ENCODE data around the gene PPP1CA.
A peak's percentile ranks its signal among the peaks of the same experiment; 100 is the strongest.
"Not testable (repeated sequence)": the region's sequence is repeated elsewhere in the genome, so short reads cannot be mapped to it uniquely, and the experiment has no call there.

Gene PPP1CA

GRCh38 chr11:67402192-67402839 is 658 bp upstream of the PPP1CA start:
- not testable (repeated sequence) for DNase-seq (ENCODE audit: low read depth)

GRCh38 chr11:67400942-67401494 is 640 bp downstream of the PPP1CA start:
- DNase-seq (ENCODE audit: low read depth) = no peak

DNA sequence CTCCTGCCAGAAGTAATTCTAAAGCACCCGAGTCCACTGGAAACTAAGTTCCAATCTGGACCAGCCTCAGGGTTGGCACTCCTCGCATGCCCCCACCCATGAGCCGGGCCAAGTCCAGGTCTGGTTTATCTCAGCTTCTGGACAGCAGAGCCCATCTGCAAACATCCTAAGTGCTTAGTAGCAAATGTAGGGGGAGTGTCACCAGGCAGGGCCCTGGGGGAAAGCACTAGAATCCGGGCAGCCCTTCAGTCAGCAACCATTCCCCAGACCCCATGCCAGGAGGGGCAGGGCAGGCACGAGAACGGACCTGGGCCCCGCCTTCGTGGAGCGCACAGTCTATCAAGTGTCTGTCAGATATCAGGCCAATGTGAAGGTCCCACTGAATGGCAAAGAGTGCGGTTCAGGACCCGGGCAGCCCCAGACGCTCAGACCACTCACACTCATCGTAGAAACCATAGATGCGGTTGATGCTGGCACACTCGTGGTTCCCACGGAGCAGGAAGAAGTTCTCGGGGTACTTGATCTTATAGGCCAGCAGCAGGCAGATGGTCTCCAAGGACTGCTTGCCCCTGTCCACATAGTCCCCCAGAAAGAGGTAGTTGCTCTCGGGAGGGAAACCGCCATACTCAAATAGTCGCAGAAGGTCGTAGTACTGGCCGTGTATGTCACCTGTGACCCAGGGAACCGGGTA is 1.3 kb downstream of the PPP1CA start:
- DNase-seq (ENCODE audit: low read depth) = no peak

DNA sequence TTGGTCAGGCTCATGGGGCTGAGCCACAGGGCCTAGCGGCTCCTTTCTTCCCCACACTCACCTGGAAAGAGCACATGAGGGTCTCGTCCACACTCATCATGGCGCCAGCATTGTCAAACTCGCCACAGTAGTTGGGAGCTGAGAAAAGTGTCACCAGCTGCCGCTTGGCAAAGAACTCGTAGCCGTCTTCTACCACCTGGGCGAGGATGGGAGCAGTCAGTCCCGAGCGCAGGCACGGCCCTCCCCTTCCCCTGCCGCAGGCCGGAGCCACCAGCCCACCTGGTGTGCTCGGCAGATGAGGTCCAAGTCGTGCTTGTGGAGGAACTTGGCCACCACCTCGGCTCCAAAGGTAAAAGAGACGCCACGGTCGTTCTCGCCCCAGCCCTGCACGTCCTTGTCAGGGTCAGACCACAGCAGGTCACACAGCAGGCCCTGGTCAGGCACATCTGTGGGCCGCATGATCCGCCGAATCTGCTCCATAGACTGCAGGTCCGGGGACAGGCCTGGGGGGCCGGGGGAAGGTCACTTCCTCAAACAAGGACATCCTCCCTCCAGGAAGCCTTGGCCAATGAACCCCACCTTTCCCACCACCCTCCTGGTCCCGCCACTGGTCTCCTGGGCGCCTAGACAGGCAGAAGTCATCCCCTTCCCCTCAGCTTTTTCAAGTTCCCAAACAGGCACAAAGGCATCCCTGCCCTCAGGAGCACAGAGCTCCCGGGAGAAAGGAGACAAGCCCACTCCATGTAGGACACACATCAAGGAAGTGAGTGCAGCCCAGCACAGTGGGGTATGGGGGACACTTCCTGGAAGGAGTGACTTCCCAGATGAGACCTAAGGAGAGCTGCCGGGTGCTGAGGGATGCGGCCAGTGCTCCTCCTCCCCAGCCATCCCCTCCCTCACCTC is 2.7 kb downstream of the PPP1CA start:
- no peak for DNase-seq (ENCODE audit: low read depth)

GRCh38 chr11:67397986-67398660 is 3.5 kb downstream of the PPP1CA start:
- DNase-seq (ENCODE audit: low read depth) = no peak

GRCh38 chr11:67397536-67397935 is 4.1 kb downstream of the PPP1CA start:
- no peak for DNase-seq (ENCODE audit: low read depth)

DNA sequence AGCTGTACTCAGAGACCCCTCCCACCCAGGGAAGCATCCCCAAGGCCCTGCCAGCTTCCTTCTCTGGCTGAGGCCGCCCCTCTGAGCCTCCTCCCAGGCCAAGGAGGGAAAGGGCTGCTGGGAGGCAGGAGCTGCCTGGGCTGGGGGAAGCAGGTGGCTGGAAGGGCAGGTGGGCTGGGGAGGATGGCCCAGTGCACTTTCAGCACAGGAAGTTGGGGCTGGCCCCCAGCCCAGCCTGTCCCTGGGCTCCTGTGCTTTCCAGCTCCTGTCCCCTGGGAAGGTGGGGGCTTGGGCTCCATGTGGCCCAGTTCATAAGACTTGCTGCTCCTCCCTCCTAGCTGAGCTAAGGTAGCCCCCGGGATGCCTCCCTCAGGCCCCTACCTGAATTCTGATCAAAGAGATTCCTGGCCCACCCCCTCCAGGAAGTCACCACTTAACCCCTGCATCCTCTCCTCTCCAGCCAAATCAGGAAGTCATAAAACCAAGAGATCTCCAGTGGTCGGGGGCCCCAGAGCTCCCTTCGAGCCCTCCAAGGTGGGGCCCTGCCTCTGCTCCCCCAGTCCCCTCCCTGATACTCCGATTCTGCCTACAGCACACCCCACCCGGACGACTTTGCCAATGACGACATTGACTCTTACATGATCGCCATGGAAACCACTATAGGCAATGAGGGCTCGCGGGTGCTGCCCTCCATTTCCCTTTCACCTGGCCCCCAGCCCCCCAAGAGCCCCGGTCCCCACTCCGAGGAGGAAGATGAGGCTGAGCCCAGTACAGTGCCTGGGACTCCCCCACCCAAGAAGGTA is 4.9 kb downstream of the PPP1CA start:
- no peak for DNase-seq (ENCODE audit: low read depth)

GRCh38 chr11:67396259-67396581 is 5.4 kb downstream of the PPP1CA start:
- no peak for DNase-seq (ENCODE audit: low read depth)

- DNase-seq (ENCODE audit: low read depth) = no peak
These were observed 6.0 kb downstream of the PPP1CA start for GRCh38 chr11:67395555-67396258.

- DNase-seq (ENCODE audit: low read depth) = no peak
These were observed 7.7 kb downstream of the PPP1CA start for GRCh38 chr11:67393990-67394389.

GRCh38 chr11:67393437-67393836 is 8.2 kb downstream of the PPP1CA start:
- DNase-seq (ENCODE audit: low read depth) = no peak

GRCh38 chr11:67392183-67392715 is 9.4 kb downstream of the PPP1CA start:
- no peak for DNase-seq (ENCODE audit: low read depth)

DNA sequence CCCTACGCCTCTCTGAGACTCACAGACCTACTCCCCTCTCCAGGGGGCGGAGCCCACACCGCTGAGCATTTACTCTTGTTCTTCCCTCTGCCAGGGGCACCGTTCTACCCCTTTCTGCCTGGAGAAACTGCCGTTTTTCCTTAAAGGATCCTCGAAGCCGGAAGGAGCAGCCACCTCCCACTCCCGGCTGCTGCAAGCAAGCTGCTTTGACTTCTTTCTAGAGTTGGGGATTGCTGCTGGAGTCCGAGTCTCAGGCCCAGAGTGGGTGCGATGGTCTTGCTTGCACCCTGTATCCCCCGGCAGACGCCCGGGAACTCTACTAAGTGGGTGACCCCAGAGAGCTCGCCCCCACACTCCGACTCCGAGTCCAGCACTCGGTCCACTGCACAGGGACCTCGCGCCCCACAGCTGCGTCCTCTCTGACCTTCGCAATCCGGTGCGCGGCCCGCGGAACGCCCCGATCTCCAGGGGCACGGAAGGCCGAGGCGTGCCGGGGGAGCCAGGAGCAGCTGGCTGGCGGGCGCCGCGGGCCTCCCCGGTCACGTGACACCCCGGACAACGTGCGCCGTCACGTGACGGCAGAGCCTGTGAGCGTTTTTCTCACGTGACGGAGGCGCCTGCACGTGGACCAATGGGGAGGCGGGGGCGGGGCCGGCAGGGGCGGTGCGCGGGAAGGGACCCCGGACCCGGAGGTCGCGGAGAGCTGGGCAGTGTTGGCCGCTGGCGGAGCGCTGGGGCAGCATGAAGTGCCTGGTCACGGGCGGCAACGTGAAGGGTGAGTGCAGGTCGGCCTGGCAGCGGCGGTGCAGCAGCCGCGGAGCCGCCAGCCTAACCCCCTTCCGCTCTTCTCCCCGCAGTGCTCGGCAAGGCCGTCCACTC is 10.1 kb downstream of the PPP1CA start, which contains the start of gene RAD9A:
Gene RAD9A (plus strand): TSS at position 683 of the 879 bp plus-strand sequence. CDS start 59 bp downstream, at position 742.
- DNase-seq (ENCODE audit: low read depth) = peak; percentile 92

DNA sequence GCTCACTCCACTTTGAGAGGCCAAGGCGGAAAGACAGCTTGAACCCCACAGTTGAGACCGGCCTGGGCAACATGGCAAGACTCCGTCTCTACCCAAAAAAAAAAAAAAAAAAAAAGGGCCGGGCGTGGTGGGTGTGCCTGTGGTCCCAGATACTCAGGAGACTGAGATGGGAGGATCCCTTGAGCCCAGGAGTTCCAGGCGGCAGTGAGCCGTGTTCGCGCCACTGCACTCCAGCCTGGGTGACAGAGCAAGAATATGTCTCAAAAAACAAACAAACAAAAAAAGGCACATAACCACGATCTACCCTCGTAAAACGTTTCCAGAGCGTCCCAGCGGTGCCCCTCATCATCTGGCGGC is 10.7 kb downstream of the PPP1CA start:
- no peak for DNase-seq (ENCODE audit: low read depth)

DNA sequence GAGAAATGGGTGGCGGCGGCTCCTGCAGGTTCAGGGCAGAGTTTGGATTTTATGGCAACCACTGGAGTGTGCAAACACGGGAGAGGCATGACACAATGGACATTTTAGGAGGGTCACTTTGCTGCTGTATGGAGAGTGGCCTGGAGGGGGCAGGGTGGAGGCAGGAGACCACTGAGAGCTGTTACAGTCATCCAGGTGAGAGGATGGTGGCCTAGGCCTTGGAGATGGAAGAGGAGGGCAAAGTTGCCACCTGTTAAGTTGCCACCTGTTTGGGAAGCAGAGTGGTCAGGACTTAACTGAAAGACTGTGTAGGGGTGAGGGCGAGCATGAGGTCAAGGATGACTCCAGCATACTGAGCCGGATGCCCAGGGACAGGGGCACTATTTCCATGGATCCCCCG is 12.2 kb downstream of the PPP1CA start:
- no peak for DNase-seq (ENCODE audit: low read depth)

GRCh38 chr11:67387518-67387917 is 14.1 kb downstream of the PPP1CA start:
- DNase-seq (ENCODE audit: low read depth) = no peak

DNA sequence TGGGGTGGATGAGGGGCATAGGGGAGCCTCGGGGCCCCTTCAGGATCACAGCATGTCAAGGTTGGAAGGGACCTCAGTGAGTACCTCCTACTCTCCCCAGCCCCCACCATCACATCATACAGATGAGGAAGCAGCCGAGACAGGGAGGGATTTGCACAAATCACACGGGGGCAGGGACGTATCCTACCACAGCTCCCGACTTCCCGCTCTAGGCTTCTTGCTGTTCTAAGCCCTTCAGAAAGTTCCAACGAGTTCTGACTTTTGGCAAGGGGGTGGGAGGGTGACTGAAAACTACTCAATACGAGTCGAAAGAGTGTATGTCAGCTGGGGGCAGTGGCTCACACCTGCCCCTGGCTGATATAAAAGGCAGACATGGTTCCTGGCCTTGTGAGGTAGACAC is 14.6 kb downstream of the PPP1CA start:
- no peak for DNase-seq (ENCODE audit: low read depth)

GRCh38 chr11:67384851-67385366 is 16.7 kb downstream of the PPP1CA start:
- no peak for DNase-seq (ENCODE audit: low read depth)

Data from stimulated activated CD8-positive, alpha-beta memory T cell treated with anti-CD3 and anti-CD28 coated beads, Interleukin-15, amount 100 ng/mL, for 24 hours (primary cell).